SK-N-SH treated with all-trans-retinoic acid at 6 μM for 48 hours (cell line): ENCODE results near the gene PCBP3.

Experiments used
- ARNTL ChIP-seq: fragments of 450-650 bp; formaldehyde crosslinking; IDR thresholded peaks from 2 replicates; pipeline ENCODE4 v1.5.0; 2020; ENCODE audit warnings: low read depth, mild to moderate bottlenecking, moderate library complexity, borderline replicate concordance
- GLIS3 ChIP-seq: fragments of 250-450 bp; sonication (Bioruptor Pico); IDR thresholded peaks from 2 replicates; pipeline ENCODE4 v1.5.0; 2020; ENCODE audit warnings: mild to moderate bottlenecking, moderate library complexity
- PPARA ChIP-seq: fragments of 250-450 bp; sonication (Bioruptor Pico); IDR thresholded peaks from 2 replicates; pipeline ENCODE4 v1.5.0; 2020; ENCODE audit warnings: mild to moderate bottlenecking, borderline replicate concordance
- ZFP30 ChIP-seq: fragments of 450-650 bp; formaldehyde crosslinking; IDR thresholded peaks from 2 replicates; pipeline ENCODE4 v1.5.0; 2022; ENCODE audit warnings: mild to moderate bottlenecking, moderate library complexity
- ZNF8 ChIP-seq: fragments of 450-650 bp; formaldehyde crosslinking; IDR thresholded peaks from 2 replicates; pipeline ENCODE4 v1.5.0; 2020; ENCODE audit warnings: mild to moderate bottlenecking, moderate library complexity
- TF ChIP-seq, protein P1 (sequence below): fragments of 250-450 bp; sonication (Bioruptor Pico); IDR thresholded peaks from 2 replicates; pipeline ENCODE4 v1.8.0; 2020; ENCODE audit warnings: mild to moderate bottlenecking, moderate library complexity, borderline replicate concordance

DNA sequence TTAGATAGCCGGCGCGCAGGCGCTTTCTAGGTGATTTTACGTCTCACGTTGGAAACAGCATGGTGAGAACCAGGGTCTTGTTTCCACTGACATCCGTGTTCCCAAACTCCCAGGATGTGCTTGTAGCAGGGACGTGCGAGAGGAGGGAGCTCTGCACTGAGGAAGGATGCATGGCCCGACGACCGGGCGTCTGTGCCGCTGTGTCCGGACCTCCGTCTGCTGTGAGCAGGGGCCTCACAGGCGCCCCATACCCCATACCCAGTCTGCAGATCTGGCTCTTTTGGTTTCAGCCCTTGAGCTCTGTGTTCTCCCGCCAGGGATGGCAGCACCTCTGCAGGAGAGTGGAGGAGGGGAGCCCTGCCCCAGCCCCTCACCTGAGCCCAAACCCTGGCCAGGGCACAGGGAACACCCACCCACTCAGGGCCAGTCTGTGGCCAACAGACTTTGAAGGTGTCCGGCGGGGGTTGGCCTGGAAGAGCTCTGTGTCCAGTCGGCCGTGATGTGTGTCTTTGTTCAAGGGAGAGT, 270.9 kb downstream of the PCBP3 start:
- no peak for TF ChIP-seq PPARA (CRISPR knock-in tag)
- TF ChIP-seq ZNF8 = no peak
- no peak for TF ChIP-seq ZFP30 (CRISPR knock-in tag)
- TF ChIP-seq GLIS3 (CRISPR knock-in tag) = no peak
- TF ChIP-seq ARNTL (CRISPR knock-in tag) = no peak
- TF ChIP-seq, protein P1, sequence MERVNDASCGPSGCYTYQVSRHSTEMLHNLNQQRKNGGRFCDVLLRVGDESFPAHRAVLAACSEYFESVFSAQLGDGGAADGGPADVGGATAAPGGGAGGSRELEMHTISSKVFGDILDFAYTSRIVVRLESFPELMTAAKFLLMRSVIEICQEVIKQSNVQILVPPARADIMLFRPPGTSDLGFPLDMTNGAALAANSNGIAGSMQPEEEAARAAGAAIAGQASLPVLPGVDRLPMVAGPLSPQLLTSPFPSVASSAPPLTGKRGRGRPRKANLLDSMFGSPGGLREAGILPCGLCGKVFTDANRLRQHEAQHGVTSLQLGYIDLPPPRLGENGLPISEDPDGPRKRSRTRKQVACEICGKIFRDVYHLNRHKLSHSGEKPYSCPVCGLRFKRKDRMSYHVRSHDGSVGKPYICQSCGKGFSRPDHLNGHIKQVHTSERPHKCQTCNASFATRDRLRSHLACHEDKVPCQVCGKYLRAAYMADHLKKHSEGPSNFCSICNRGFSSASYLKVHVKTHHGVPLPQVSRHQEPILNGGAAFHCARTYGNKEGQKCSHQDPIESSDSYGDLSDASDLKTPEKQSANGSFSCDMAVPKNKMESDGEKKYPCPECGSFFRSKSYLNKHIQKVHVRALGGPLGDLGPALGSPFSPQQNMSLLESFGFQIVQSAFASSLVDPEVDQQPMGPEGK = no peak
